Coronary artery (tissue), 2 donors: ENCODE measurements around the gene MRRF.

Source experiments
- DNase-seq: peaks from one replicate; pipeline ENCODE4 v3.0.0-alpha.2; 2017; ENCODE audit warnings: low spot score
- H3K27ac ChIP-seq, 2 donors: fragments of 200-600 bp; sonication (generic); one replicate each; pipeline ENCODE4 v1.5.1; 2016 to 2019
- H3K4me3 ChIP-seq: fragments of 200-600 bp; sonication (generic); 2 replicates; pipeline ENCODE4 v1.5.1; 2016; ENCODE audit warnings: mild to moderate bottlenecking, moderate library complexity
- TF ChIP-seq, protein P1 (sequence below): fragments of 200-600 bp; sonication (generic); IDR thresholded peaks from one replicate; pipeline ENCODE4 v1.5.1; 2019; ENCODE audit warnings: antibody characterized with exemption

Gene MRRF

DNA sequence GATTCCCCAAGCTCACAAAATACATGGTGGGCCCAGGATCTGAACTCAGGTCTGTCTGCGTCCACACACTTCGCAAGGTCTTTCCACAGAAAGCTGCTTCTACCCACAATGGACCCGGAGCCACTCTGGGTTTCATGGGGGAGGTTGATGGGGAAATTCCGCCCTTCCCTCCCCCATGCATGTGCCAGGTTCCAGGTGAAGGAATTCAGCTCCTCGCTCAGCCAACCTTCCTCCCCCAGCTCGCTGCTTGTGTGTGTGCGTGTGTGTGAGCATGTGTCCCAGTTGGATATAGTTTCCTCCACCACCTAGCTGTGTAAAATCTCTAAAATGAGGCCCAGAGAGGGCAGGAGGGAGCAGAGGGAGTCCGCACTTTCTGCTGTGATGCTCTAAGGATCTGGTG lies 107.2 kb downstream of the MRRF start:
- peak overlapping the region; percentile 66 for H3K4me3 ChIP-seq
- no peak overlapping the region for H3K27ac ChIP-seq
- TF ChIP-seq, protein P1, sequence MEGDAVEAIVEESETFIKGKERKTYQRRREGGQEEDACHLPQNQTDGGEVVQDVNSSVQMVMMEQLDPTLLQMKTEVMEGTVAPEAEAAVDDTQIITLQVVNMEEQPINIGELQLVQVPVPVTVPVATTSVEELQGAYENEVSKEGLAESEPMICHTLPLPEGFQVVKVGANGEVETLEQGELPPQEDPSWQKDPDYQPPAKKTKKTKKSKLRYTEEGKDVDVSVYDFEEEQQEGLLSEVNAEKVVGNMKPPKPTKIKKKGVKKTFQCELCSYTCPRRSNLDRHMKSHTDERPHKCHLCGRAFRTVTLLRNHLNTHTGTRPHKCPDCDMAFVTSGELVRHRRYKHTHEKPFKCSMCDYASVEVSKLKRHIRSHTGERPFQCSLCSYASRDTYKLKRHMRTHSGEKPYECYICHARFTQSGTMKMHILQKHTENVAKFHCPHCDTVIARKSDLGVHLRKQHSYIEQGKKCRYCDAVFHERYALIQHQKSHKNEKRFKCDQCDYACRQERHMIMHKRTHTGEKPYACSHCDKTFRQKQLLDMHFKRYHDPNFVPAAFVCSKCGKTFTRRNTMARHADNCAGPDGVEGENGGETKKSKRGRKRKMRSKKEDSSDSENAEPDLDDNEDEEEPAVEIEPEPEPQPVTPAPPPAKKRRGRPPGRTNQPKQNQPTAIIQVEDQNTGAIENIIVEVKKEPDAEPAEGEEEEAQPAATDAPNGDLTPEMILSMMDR: no peak
- DNase-seq: no peak

DNA sequence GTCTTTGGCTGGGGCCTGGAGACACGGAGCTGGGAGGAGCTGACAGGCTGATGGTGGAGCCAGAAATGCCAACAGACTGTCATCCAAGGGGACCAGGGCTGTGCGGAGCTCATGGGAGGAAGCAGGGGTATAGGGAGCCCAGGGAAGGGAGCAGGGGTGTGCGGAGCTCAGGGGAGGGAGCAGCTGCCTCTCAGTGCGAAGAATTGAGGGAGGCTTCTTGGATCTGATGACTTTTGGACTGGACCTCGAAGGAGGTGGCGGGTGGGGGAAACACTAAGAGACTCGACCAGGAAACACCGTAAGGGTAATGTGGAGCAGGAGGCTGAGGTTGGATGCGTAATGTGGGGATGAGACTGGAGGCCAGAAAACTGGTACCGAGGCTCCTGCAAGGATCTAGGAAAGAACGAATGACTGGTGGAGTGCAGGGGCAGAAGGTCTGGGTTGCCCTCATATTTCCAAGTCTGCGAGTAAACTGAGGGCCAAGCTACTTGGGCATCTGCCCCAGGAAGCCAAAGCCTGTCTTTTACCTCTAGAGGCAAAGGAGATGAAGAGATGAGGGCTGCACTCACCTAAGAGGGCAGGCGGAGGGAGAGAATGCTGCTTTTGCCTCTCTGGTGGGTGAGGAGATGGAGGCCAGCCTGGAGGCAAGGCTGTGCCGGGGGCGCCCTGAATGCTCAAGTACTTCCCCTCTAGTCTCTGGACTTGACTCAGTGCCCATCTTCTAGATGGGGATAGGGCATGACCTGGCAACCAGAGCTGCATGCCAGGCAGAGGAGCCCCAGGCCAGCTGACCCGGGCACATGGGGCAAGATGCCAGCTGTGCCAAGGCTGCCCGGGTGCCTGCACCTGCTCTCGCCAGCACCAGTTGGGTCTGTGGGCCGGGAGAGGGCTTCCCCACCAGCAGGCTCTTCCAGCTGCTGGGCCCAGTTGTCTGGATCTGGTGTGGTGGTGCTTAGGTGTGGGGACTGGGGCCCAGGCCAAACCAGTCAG lies 108.5 kb downstream of the MRRF start:
- DNase-seq: no peak
- H3K4me3 ChIP-seq: no peak overlapping the region
- no peak overlapping the region for H3K27ac ChIP-seq
- TF ChIP-seq, protein P1: no peak

DNA sequence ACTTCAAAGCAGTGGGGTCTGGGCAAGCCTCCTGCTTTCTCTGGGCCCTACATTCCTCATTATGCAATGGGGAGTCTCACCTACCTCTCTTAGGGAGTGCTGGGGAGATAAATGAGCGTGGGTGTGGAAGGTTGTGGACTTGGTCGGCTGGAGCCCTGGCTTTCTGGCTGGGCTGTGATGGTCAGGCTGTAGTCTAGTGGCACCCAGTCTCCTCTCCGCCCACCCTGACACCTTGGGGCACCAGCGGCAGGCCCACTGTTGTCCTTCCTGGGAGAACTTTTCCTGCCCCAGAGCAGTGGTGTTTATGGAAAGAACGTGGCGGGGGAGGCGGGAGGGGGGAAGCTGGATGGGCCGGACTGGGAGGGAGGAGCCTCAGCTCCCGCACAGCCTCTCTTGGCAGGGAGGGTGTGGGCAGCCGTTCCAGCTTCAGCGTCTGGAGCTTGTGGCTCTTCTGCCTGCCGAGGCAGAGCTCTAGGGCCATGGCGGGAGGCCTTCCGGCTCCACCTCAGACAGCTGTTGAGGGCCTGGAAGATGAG lies 110.3 kb downstream of the MRRF start:
- DNase-seq: no peak
- H3K4me3 ChIP-seq: peak overlapping the region; percentile 51
- TF ChIP-seq, protein P1: no peak
- peak overlapping the region in 1 of 2 donors; percentile 60 for H3K27ac ChIP-seq

DNA sequence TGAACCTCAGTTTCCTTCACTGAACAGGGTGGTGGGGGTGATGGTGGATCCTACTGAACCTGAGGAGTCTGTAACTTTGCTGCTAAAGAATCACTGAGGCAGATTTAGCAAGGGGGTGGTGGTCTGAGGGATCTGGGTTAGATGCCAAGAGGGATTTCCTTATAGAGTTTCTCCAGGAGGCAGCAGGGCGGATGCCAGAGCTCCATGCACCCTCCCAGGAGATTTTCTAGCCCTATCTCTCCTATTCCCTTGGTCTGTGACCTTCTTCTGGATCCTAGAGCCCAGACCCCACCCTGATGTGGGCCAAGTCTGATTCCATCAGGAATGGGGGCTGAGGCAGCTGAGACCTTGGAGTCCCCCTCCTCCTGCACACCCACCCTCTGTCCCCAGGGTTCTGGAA lies 112.1 kb downstream of the MRRF start:
- DNase-seq: no peak
- TF ChIP-seq, protein P1: no peak
- H3K27ac ChIP-seq: no peak overlapping the region
- H3K4me3 ChIP-seq: no peak overlapping the region

DNA sequence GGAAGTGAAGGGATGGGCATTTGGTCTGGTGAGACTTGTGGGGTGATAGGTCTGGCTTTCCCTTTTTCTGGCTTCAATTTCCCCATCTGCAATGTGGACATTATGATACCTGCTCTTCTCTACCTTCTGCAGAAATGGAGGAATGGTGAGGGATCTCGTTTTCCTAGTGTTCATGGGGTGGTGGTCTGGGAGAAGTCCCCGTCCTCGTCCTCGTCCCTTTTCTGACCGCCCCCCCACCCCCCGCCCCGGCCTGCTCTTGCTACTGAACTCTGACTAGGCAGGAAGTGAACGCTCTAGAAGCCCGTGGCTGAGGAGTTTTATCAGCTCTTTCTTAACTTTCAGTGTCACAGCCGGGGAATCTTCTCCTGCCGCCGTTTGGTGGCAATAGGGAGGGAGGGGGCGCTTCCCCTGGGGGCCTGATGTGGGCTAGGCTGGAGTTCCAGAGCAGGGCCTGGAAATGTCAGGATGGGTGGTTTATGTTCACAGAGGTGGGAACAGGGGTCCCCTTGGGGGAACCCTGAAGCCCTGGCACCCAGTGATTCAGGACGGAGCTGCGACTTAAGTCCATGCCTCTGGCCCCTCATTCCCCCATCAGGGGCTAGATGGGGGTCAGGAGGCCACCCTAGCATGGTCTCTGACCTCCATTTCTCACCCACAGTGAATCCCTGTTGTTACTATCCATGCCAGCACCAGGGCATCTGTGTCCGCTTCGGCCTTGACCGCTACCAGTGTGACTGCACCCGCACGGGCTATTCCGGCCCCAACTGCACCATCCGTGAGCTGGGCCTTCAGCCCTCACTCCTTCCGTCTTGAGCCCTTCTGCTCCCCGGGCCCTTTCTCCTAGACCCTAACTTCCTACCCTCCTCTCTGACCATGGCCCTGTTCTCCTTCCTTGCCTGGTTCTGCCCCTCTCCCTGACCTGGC lies 112.8 kb downstream of the MRRF start:
- Histone ChIP-seq H3K4me3 (no peak overlapping the region), H3K27ac (no peak overlapping the region)
- no peak for DNase-seq
- TF ChIP-seq, protein P1: no peak

DNA sequence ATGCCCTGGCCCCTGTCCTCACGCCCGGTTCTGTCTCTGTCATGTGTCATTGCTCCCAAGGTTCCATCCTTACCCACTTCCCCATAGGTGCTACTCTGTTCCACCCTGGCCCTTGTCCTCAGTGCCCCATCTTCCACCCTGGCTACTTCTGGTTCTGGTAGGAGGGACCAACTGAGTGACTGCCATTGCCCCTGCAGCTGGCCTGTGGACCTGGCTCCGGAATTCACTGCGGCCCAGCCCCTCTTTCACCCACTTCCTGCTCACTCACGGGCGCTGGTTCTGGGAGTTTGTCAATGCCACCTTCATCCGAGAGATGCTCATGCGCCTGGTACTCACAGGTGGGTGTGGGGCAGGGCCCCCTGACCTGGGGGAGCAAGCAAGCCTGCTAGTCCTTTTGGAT lies 113.6 kb downstream of the MRRF start:
- H3K4me3 ChIP-seq: no peak overlapping the region
- no peak for DNase-seq
- H3K27ac ChIP-seq: no peak overlapping the region
- TF ChIP-seq, protein P1: no peak
